AML-193 (cell line): ENCODE data around the gene GPR108.
"Not testable (repeated sequence)": the region's sequence is repeated elsewhere in the genome, so short reads cannot be mapped to it uniquely, and the experiment has no call there.

Source experiments
- DNase-seq, 2 experiments: peaks; one replicate each; lab custom pipeline; 2025; lab: John Stamatoyannopoulos, UW

The GPR108 gene

DNA sequence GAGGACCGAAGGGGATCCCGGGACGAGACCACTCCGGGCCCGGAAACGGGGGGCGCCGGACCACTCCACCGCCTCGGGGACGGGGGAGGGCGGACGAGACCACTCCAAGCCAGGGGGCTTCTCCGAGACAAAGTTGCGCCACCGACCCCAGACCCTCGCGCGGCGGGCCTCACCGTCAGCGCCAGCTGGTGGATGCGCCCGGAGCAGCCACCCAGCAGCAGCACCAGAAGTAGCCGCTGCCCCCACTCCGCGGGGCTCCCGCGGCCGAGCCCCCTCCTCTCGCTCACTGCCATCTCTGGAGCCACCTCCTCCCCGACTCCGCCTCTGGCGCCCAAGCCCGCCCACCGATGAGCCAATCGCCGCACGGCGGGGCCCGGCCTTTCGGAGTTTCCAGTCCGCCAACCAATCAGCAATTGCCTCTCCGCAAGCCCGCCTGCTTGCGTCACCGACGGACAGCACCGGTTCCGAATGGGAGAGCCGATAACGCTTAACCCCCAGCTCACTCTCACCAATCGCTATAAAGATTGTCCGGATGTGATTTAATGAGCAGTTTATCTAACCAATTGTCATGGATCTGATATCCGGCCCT lies at the start of gene GPR108:
GPR108 (minus strand) TSS at position 297 of the 589 bp plus-strand sequence; CDS start at position 293, 4 bp downstream.
- DNase-seq, result peak; percentile 99

DNA sequence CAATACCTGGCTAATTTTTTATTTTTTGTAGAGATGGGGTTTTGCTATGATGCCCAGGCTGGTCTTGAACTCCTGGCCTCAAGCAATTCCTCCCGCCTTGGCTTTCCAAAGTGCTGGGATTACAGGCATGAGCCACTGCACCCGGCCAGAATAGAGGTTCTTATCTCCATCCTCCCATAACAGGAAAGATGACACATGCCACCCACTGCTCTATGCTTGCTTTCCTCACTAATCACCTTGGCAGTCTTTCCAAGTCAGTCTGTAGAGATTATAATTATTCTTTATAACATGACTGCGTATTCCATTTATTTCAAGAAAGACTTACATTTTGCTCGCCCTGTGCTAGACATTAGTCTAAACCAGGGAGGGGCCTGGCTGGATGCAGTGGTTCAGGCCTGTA lies 41.8 kb upstream of the GPR108 start:
- DNase-seq, result no peak

DNA sequence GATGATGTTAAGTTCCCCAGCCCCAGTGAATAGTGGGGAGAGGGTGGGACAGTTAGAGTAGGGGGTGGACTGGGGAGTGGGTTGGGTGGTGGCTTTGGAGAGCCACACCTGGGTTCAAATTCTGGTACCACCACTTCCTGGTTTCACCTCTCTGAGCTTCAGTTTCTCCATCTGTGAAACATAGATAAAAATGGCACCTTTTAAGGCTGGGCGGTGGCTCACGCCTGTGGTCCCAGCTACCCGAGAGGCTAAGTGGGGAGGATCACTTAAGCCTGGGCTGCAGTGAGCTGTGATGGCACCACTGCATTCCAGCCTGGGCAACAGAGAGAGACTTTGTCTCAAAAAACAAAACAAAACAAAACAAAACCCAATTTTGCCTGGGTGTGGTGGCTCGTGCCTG lies 41.0 kb upstream of the GPR108 start:
- DNase-seq, result no peak

DNA sequence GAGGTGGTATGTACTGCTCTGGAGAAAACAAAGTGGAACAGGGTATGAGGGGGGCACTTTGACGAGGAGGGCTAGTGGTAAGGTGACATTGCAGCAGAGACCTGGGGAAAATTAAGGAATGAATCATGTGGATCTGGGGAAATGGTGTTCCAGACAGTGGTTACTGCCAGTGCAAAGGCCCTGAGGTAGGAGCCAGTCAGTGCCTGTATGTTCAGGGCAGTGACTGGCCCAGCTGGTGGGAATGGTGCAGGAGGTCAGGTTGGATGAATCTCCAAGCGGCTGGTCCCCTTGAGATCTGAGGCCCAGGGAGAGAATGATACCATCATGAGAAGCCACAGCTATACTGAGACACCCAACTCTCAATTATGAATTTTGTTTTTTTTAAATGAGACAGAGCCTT lies 40.1 kb upstream of the GPR108 start:
- DNase-seq, result no peak

DNA sequence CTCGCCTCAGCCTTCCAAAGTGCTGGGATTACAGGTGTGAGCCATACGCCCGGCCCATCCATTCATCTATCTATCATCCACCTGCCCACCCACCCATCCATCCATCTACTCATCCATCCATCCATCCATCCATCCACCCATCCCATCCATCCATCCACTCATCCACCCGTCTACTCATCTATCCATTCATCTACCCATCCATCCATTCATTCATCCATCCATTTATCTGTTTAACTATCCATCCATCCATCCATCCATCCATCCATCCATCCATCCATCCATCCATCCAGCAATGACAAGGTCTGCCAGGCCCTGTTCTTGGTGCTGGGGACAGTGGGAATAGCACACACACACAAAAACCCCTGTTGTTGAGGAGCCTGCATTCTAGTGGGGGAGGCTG lies 39.6 kb upstream of the GPR108 start:
- no peak for DNase-seq

DNA sequence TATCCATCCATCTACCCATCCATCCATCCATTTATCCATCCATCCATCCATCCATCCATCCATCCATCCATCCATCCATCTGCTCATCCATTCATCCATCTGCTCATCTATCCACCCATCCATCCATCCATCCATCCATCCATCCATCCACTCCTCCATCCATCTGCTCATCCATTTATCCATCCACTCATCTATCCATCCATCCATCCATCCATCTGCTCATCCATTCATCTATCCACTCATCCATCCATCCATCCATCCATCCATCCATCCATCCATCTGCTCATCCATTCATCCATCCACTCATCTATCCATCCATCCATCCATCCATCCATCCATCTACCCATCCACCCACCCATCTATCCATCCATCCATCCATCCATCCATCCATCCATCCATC lies 38.7 kb upstream of the GPR108 start:
- not testable (repeated sequence) for DNase-seq

DNA sequence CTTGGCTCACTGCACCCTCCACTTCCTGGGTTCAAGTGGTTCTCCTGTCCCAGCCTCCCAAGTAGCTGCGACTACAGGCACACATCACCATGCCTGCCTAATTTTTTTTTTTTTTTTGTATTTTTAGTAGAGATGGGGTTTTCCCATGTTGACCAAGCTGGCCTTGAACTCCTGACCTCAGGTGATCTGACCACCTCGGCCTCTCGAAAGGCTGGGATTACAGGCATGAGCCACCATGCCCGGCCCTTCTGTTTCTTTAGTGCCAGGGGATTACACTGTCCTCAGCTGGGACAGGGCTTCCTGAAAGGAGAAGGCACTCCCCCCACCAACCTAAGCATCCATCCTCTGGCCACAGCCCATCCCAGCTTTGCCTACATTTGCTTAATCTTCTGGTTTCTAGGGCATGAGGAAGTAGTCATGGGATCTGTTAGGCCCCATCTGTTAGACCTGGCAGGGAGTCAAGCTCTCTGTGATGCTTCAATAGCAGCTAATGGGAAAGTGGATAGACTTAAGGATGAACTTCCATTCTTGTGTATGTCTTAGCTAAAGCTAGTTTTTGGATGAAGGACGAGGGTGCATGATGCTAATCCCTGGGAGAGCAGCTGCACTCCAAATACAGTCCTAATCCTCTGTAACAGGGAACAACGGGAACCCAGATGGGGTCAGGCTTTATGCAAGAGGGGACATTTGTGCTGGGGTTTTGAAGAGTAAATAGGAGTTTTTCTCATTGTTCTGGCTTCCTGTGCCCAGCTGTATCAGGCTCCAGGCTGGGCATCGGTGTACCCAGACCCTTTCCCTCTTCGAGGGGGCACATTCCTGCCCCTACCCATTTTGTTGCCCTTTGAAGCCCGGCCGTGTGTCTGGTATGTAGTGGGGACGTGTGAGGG lies 37.7 kb upstream of the GPR108 start:
- peak; percentile 79 to 88 for DNase-seq

DNA sequence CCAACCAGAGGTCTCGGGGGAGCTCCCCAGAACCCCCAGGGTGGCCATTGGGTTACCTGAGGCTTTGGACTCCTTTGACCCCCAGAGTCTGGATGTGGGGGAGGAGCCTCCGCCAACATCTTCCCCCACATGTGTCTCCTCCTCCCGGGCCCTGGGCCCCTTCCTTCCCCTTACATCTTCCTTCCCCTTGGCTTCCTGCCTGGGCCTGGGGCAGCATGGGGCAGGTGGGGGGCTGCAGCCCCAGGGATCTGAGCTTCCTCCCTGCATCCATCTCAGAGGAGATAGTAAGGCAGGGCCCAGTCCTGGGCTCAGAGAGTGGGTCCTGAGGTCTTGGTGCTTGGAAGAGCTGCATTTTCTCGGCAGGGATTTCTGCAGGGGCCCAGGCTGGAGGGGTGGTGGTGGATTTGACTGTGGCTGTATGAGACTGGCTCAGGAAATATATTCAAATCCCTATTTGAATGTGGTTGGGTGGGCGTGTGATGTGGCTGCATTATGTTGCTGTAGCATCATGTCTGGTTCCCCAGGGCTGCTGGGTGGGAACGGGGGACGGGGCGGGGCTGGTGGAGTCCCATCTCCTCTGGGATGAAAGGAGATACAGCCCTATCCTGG lies 36.0 kb upstream of the GPR108 start:
- peak; percentile 57 to 65 for DNase-seq

DNA sequence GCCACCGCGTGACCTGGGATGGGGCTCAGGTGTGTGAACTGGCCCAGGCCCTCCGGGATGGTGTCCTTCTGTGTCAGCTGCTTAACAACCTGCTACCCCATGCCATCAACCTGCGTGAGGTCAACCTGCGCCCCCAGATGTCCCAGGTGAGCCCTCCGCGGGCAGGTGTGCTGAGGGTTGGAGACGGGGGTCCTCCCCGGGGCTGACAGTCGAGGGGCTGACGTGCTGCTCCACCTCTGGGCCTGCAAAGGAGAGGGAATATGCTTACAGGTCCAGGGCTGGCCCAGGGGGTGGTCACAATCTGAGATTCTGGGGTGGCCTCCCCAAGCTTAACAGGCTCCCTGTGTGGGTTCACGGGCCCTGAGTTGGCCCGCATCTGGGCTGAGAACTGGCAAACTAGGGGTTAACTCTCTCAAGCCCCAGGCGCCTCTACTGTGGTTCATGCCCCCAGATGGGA lies 35.5 kb upstream of the GPR108 start:
- DNase-seq, result no peak

DNA sequence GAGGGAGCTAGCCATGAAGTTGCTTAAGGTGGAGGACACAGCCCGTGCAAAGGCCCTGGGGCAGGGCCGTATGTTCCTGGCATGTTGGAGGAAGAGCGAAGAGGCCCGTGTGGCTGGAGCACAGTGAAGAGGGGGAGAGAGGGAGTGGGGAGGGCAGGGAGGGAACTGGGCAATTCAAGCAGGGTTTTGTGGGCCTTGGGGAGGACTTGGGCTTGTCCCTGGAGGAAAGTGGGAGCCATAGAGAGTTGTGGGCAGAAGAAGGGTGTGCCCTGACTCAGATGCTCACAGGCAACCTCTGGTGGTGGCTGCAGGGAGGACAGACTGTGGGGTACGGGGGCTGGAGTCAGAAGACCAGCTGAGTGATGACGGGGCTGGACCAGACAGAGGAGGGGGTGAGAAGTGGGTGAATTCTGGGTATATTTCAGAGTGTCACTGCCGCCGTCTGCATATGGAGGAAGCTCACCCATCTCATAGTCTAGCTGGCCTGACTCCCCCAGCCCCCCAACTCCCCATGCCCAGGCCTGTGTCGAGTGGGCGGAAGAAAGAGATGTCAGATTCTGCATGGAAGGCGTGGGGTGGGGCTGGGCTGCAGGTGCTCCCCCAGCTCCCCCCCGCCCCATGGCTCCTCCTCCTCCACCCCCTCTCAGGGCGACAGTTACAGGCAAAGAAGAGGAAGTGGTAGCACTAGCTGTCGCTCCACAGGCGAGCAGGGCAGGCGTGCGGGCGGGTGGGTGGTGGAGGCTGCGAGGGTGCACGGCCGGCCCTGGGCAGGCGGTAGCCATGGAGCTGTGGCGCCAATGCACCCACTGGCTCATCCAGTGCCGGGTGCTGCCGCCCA lies 34.9 kb upstream of the GPR108 start, which contains the start of gene VAV1:
VAV1 (plus strand) TSS at position 681 of the 838 bp plus-strand sequence; CDS start at position 781, 100 bp downstream.
- peak; percentile 89 to 92 for DNase-seq

DNA sequence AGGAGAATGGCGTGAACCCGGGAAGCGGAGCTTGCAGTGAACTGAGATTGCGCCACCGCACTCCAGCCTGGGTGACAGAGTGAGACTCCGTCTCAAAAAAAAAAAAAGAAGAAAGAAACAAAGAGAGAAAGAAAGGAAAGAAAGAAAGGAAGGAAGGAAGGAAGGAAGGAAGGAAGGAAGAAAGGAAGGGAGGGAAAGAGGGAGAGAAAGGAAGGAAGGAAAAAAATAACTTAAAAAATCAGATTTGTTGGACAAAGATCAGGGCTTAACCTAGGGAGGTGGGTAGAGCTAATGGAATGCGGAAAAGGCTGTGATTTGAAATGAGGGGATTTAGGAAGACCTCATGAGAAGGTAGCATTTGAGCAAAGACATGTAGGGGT lies 34.3 kb upstream of the GPR108 start:
- DNase-seq, result not testable (repeated sequence)

DNA sequence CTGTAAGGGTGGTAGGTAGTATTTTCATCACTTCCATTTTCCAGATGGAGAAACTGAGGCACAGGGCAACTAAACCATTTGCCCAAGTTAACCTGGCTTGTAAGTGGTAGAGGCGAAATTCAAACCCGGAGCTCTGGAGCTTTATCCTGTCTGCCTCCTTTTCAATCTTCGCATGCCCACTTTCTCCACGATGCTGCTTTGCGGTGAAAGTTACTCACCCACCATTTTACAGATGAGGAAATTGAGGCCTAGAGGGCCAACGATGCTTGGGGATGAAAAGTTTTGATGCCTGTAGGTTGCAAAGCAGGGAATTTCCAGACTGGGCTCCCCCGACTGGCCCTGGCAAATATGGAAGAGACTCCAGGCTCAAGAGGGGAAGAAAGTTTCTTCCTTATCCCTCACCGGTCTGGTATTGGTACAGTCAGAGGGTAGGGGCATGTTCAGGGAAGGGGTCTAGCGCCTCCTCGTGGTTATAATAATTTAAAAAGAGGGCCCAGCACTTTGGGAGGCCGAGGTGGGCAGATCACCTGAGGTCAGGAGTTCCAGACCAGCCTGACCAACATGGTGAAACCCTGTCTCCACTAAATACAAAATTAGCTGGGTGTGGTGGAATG lies 31.7 kb upstream of the GPR108 start:
- DNase-seq, result peak; percentile 12 to 18

DNA sequence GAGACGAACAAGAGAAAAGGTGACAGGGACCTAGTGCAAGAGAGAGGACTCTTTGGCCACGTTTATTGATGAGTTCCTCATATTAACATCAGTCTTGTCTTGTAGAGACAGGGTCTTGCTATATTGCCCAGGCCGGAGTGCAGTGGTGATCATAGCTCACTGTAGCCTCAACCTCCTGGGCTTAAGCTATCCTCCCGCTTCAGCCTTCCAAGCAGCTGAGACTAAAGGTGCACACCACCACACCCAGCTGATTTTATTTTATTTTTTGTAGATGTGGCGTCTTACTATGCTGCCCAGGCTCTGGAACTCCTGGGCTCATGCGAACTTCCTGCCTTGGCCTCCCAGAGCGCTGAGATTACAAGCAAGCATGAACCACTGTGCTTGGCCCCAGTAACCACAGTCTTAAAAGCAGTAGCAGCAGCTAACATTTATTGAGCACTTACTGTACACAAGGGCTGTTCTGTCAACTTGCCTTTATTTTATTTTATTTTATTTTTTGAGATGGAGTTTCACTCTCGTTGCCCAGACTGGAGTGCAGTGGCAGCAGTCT lies 30.9 kb upstream of the GPR108 start:
- DNase-seq, result no peak

DNA sequence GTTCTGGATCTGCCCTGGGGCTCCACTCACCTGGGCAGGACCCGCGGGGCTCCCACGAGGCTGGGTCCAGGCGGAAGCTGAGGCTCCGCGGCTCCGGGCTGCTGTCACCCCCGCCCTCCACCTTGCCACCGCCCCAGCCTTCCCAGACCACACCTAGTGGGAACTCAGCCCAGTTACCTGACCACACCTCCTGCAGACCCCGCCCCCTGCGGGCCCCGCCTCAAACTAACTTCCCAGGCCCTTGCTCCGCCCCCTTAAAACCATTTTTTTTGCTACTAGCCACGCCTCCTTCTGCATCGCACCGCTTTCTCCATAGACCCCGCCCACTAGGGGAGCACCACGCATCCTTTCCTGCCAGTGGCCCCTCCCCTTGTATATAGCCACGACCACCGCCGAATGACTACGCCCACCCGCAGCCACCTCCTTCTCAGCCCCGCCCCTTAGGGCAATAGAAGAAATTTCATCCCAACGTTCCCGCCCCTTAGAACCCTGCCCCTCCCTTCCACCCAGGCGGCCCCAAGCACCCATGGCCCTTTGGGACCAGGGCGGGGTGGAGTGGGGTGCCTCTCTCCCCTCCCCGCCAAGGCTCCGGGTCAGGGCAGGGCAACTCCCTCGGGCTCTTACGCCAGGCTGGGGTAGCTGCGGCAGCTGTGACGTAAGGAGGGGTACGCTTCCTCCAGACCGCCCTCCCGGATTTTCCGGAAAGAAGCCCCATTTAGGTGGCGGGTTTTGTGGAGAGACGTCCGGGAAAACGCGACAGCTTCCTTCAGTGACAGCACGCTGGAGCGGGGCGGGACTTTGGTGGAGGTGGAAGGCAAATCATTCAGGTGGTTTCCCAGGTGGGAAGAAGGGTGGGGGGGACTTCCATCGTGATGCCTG lies 30.2 kb upstream of the GPR108 start, which contains the start of gene SH2D3A:
SH2D3A (minus strand) TSS at position 79 of the 879 bp plus-strand sequence. CDS start 3,687 bp downstream, outside the sequence.
- DNase-seq, result peak; percentile 78 to 85

DNA sequence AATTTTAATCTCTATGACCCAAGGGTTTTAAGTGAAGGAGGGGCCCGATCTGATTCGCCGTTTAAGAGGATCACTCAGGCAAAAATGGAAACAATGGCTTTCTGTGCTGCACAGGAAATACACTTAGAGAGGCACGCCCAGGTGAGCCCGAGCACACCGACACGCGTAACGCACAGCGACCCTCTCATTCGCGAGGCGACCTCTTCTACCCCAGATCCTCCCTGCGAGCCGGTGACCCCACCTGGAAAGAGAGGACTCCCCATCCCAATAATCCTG lies 29.6 kb upstream of the GPR108 start:
- no peak for DNase-seq

DNA sequence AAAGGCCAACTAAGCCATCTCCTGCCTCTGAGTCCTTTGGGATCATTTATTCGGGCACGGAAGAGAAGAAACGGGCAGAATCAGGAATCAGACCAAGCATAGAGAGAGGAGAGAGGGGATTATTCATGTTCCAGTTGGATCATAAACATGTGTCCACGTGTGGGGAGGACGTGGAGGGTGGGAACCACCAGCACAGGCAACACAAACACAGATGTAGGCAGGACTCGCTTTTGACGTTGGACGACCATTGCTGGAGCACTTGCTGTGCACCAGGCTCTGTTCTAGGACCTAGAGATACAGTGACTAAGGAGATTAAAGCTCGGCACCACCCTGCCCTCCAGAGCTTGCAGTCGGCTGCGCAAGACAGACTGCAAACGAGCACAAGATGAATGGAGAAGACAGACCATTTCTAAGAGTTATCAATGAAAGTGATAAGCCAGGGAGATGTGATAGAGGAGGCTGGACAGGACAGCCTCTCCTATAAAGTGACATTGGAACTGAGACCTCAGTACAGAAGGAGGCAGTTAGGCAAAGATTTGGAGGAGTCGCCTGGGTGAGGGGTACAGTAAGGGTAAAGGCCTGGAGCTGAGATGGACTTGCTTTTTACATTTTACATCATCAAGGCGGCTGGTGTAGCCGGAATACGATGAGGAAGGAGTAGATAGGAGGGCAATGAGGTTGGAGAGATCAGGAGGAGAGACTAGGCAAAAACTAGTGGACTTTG lies 29.1 kb upstream of the GPR108 start:
- DNase-seq, result peak in 1 of 2 experiments; percentile 3

DNA sequence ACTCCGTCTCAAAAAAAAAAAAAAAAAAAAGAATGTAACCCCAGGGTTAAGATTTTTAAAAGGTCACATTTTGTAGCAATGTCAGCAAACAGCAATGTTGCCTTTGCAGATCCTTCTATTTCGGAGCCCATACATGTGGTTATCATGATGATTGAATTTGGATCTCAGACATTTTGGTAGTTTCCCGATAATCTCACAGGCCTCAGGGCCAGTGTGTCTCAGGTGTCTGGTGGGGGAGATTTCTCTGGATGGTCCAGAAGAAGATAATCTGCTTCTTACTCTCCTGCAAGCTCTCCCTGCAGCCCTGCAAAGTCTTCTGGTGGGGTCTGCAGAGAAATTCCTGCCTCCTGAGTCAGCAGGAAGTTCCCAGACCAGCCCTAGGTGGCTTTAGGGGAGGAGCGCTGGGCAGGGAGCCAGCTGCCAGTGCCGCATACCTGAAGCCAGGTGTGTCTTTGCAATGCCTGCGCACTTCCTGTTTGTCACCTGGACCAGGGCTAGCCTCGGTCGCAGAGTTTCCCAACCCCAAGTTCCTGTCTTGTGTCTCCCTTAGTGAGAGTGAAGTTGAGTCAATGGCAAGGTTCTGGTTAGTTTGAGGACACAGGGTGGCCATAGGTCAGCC lies 28.5 kb upstream of the GPR108 start:
- no peak for DNase-seq

DNA sequence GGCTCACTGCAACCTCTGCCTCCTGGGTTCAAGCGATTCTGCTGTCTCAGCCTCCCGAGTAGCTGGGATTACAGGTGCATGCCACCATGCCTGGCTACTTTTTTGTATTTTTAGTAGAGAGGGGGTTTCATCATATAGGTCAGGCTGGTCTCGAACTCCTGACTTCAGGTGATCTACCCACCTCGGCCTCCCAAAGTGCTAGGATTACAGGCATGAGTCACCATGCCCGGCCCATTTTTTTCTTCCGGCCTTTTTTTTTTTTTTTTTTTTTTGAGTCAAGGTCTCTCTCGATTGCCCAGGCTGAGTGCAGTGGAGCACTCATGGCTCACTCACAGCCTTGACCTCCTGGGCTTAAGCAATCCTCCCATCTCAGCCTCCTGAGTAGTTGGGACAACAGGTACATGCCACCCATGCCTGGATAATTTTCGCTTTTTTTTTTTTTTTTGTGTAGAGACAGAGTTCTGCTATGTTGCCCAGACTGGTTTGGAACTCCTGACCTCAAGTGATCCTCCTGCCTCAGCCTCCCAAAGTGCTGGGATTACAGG lies 24.9 kb upstream of the GPR108 start:
- not testable (repeated sequence) for DNase-seq
